Measurements from ENCODE around the gene PCDHA7.
"Not testable (repeated sequence)": the region's sequence is repeated elsewhere in the genome, so short reads cannot be mapped to it uniquely, and the experiment has no call there.

PCDHA7 gene

GRCh38 chr5:140806834-140807775, 27.0 kb upstream of the PCDHA7 start, which contains the start of gene PCDHA4:
PCDHA4 (plus strand) TSS chr5:140807068.
- H3K9me3 ChIP-seq (ENCODE audit: control insufficient read depth, insufficient read depth, low read length): 0 out of 2 replicates have a peak, but pooled peaks cover under 1% of the 10 kb centered on the region

GRCh38 chr5:140808241-140808888, 25.7 kb upstream of the PCDHA7 start:
- H3K9ac ChIP-seq (ENCODE audit: low read depth, low read length); H3K36me3 ChIP-seq (ENCODE audit: insufficient read depth, low read length); H3K9me3 ChIP-seq (ENCODE audit: control insufficient read depth, insufficient read depth, low read length); H3K4me1 ChIP-seq (ENCODE audit: insufficient read depth, low read length): not testable (repeated sequence)

More at GRCh38 chr5:140806834-140807775, 27.0 kb upstream of the PCDHA7 start, which contains the start of gene PCDHA4:
- Histone ChIP-seq H3K4me1 (ENCODE audit: insufficient read depth, low read length) (no peaks in the 10 kb centered on the region), H3K36me3 (ENCODE audit: insufficient read depth, low read length) (no peaks in the 10 kb centered on the region), H3K9ac (ENCODE audit: low read depth, low read length) (peak within 1 kb of the TSS; percentile 67)

DNA sequence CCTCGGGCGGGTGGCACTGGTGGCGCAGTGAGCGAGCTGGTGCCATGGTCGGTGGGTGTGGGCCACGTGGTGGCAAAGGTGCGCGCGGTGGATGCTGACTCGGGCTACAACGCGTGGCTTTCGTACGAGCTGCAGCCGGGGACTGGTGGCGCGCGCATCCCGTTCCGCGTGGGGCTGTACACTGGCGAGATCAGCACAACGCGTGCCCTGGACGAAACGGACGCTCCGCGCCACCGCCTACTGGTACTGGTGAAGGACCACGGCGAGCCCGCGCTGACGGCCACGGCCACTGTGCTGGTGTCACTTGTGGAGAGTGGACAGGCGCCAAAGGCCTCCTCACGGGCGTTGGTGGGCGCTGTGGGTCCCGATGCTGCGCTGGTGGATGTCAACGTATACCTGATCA, 25.2 kb upstream of the PCDHA7 start:
- Histone ChIP-seq H3K9ac (ENCODE audit: low read depth, low read length) (no peak overlapping the region), H3K9me3 (ENCODE audit: control insufficient read depth, insufficient read depth, low read length) (no peaks in the 10 kb centered on the region), H3K4me1 (ENCODE audit: insufficient read depth, low read length) (no peaks in the 10 kb centered on the region), H3K36me3 (ENCODE audit: insufficient read depth, low read length) (no peaks in the 10 kb centered on the region)

DNA sequence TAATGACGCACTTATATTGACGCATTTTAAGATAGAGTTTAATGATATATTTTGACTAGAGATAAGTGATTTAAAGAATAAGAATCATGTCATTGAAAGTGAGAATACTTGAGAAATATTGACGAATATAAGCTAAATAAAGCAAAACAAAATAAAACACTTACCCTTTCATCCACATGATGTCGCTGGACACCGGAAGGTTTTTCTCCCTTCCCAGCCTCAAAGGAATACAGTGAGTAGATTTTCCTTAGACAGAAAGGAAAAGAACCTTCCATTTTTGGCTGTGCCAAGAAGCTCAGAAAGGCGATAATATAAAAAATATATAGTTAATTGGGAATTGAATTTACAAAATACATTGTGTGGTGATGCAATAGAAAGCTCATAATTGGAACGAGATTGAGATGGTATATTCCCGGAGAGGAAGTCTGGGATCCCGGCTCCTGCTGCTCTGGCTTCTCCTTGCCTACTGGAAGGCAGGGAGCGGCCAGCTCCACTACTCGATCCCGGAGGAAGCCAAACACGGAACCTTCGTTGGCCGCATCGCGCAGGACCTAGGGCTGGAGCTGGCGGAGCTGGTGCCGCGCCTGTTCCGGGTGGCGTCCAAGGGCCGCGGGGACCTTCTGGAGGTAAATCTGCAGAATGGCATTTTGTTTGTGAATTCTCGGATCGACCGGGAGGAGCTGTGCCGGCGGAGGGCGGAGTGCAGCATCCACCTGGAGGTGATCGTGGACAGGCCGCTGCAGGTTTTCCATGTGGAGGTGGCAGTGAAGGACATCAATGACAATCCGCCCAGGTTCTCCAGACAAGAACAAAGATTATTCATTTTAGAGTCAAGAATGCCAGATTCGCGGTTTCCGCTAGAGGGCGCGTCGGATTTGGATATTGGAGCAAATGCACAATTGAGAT, 12.4 kb upstream of the PCDHA7 start, which contains the start of gene PCDHA5:
Gene PCDHA5 (plus strand): TSS at position 239 of the 906 bp plus-strand sequence.
- no peaks in the 10 kb centered on the region for H3K4me1 ChIP-seq (ENCODE audit: insufficient read depth, low read length)
- H3K9ac ChIP-seq (ENCODE audit: low read depth, low read length): no peak within 1 kb of the TSS
- no peaks in the 10 kb centered on the region for H3K9me3 ChIP-seq (ENCODE audit: control insufficient read depth, insufficient read depth, low read length)
- H3K36me3 ChIP-seq (ENCODE audit: insufficient read depth, low read length): no peaks in the 10 kb centered on the region

GRCh38 chr5:140822281-140822629, 11.8 kb upstream of the PCDHA7 start:
- Histone ChIP-seq H3K4me1 (ENCODE audit: insufficient read depth, low read length) (no peaks in the 10 kb centered on the region), H3K9ac (ENCODE audit: low read depth, low read length) (no peak overlapping the region), H3K36me3 (ENCODE audit: insufficient read depth, low read length) (no peaks in the 10 kb centered on the region), H3K9me3 (ENCODE audit: control insufficient read depth, insufficient read depth, low read length) (no peaks in the 10 kb centered on the region)

DNA sequence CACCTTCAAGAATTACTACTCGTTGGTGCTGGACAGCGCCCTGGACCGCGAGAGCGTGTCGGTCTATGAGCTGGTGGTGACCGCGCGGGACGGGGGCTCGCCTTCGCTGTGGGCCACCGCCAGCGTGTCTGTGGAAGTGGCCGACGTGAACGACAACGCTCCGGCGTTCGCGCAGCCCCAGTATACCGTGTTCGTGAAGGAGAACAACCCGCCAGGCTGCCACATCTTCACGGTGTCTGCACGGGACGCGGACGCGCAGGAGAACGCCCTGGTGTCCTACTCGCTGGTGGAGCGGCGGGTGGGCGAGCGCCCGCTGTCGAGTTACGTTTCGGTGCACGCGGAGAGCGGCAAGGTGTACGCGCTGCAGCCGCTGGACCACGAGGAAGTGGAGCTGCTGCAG, 11.1 kb upstream of the PCDHA7 start:
- not testable (repeated sequence) for H3K9ac ChIP-seq (ENCODE audit: low read depth, low read length); H3K36me3 ChIP-seq (ENCODE audit: insufficient read depth, low read length); H3K9me3 ChIP-seq (ENCODE audit: control insufficient read depth, insufficient read depth, low read length); H3K4me1 ChIP-seq (ENCODE audit: insufficient read depth, low read length)

DNA sequence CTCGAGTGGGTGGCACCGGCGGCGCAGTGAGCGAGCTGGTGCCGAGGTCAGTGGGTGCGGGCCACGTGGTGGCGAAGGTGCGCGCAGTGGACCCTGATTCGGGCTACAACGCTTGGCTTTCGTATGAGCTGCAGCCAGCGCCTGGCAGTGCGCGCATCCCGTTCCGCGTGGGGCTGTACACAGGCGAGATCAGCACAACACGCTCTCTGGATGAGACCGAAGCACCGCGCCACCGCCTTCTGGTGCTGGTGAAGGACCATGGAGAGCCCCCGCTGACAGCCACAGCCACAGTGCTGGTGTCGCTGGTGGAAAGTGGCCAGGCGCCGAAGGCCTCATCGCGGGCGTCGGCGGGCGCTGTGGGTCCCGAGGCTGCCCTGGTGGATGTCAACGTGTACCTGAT, 10.6 kb upstream of the PCDHA7 start:
- H3K9ac ChIP-seq (ENCODE audit: low read depth, low read length): no peak overlapping the region
- H3K4me1 ChIP-seq (ENCODE audit: insufficient read depth, low read length): no peaks in the 10 kb centered on the region
- H3K36me3 ChIP-seq (ENCODE audit: insufficient read depth, low read length): no peaks in the 10 kb centered on the region
- H3K9me3 ChIP-seq (ENCODE audit: control insufficient read depth, insufficient read depth, low read length): no peaks in the 10 kb centered on the region

- H3K36me3 ChIP-seq (ENCODE audit: insufficient read depth, low read length): no peaks in the 10 kb centered on the region
These were observed 6.2 kb upstream of the PCDHA7 start, which contains the start of gene PCDHA6 for GRCh38 chr5:140827704-140828361. PCDHA6 (plus strand) TSS chr5:140827960; CDS start chr5:140828092, 132 bp downstream.

DNA sequence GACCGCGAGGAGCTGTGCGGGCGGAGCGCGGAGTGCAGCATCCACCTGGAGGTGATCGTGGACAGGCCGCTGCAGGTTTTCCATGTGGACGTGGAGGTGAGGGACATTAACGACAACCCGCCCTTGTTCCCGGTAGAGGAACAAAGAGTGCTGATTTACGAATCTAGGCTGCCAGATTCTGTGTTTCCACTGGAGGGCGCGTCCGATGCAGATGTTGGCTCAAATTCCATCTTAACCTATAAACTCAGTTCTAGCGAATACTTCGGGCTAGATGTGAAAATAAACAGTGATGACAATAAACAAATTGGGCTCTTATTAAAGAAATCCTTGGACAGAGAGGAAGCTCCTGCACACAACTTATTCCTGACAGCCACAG, 5.7 kb upstream of the PCDHA7 start:
- Histone ChIP-seq H3K36me3 (ENCODE audit: insufficient read depth, low read length) (no peaks in the 10 kb centered on the region), H3K9me3 (ENCODE audit: control insufficient read depth, insufficient read depth, low read length) (no peaks in the 10 kb centered on the region), H3K9ac (ENCODE audit: low read depth, low read length) (peak overlapping the region; percentile 48; the same call in 1 of the 2 replicates), H3K4me1 (ENCODE audit: insufficient read depth, low read length) (no peaks in the 10 kb centered on the region)

More at GRCh38 chr5:140827704-140828361, 6.2 kb upstream of the PCDHA7 start, which contains the start of gene PCDHA6:
- Histone ChIP-seq H3K9me3 (ENCODE audit: control insufficient read depth, insufficient read depth, low read length) (no peaks in the 10 kb centered on the region), H3K9ac (ENCODE audit: low read depth, low read length) (peak within 1 kb of the TSS; percentile 48), H3K4me1 (ENCODE audit: insufficient read depth, low read length) (no peaks in the 10 kb centered on the region)

DNA sequence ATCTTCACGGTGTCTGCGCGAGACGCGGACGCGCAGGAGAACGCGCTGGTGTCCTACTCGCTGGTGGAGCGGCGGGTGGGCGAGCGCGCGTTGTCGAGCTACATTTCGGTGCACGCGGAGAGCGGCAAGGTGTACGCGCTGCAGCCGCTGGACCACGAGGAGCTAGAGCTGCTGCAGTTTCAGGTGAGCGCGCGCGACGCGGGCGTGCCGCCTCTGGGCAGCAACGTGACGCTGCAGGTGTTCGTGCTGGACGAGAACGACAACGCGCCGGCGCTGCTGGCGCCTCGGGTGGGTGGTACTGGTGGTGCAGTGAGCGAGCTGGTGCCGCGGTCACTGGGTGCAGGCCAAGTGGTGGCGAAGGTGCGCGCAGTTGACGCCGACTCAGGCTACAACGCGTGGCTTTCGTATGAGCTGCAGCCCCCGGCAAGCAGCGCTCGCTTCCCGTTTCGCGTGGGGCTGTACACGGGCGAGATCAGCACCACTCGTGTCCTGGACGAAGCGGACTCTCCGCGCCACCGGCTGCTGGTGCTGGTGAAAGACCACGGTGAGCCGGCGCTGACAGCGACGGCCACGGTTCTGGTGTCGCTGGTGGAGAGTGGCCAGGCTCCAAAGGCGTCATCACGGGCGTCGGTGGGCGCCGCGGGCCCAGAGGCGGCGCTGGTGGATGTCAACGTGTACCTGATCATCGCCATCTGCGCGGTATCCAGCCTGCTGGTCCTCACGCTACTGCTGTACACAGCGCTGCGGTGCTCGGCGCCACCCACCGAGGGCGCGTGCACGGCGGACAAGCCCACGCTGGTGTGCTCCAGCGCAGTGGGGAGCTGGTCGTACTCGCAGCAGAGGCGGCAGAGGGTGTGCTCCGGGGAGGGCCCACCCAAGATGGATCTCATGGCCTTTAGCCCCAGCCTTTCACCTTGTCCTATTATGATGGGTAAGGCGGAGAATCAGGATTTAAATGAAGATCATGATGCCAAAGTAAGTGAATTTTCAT, 4.3 kb upstream of the PCDHA7 start:
- not testable (repeated sequence) for H3K9ac ChIP-seq (ENCODE audit: low read depth, low read length); H3K4me1 ChIP-seq (ENCODE audit: insufficient read depth, low read length); H3K9me3 ChIP-seq (ENCODE audit: control insufficient read depth, insufficient read depth, low read length); H3K36me3 ChIP-seq (ENCODE audit: insufficient read depth, low read length)

DNA sequence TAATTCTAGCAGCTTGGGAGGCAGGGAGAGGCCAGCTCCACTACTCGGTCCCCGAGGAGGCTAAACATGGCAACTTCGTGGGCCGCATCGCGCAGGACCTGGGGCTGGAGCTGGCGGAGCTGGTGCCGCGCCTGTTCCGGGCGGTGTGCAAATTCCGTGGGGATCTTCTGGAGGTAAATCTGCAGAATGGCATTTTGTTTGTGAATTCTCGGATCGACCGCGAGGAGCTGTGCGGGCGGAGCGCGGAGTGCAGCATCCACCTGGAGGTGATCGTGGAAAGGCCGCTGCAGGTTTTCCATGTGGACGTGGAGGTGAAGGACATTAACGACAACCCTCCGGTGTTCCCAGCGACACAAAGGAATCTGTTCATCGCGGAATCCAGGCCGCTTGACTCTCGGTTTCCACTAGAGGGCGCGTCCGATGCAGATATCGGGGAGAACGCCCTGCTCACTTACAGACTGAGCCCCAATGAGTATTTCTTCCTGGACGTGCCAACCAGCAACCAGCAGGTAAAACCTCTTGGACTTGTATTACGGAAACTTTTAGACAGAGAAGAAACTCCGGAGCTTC, 455 bp downstream of the PCDHA7 start:
- H3K9me3 ChIP-seq (ENCODE audit: control insufficient read depth, insufficient read depth, low read length); H3K9ac ChIP-seq (ENCODE audit: low read depth, low read length); H3K4me1 ChIP-seq (ENCODE audit: insufficient read depth, low read length); H3K36me3 ChIP-seq (ENCODE audit: insufficient read depth, low read length): not testable (repeated sequence)

DNA sequence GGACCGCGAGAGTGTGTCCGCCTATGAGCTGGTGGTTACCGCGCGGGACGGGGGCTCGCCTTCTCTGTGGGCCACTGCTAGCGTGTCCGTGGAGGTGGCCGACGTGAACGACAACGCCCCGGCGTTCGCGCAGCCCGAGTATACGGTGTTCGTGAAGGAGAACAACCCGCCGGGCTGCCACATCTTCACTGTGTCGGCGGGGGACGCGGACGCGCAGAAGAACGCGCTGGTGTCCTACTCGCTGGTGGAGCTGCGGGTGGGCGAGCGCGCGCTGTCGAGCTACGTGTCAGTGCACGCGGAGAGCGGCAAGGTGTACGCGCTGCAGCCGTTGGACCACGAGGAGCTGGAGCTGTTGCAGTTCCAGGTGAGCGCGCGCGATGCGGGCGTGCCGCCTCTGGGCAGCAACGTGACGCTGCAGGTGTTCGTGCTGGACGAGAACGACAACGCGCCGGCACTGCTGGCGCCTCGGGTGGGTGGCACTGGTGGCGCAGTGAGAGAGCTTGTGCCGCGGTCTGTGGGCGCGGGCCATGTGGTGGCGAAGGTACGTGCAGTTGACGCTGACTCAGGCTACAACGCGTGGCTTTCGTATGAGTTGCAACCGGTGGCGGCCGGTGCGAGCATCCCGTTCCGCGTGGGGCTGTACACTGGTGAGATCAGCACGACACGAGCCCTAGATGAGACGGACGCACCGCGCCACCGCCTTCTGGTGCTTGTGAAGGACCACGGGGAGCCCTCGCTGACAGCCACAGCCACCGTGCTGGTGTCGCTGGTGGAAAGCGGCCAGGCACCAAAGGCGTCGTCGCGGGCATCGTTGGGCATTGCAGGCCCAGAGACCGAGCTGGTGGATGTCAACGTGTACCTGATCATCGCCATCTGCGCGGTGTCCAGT, 1.8 kb downstream of the PCDHA7 start:
- H3K9me3 ChIP-seq (ENCODE audit: control insufficient read depth, insufficient read depth, low read length): no peaks in the 10 kb centered on the region
- H3K4me1 ChIP-seq (ENCODE audit: insufficient read depth, low read length): no peaks in the 10 kb centered on the region
- no peak overlapping the region for H3K9ac ChIP-seq (ENCODE audit: low read depth, low read length)
- H3K36me3 ChIP-seq (ENCODE audit: insufficient read depth, low read length): no peaks in the 10 kb centered on the region

All from ES-I3 (cell line).